ENCODE results near the gene SPNS2.

SPNS2 gene

DNA sequence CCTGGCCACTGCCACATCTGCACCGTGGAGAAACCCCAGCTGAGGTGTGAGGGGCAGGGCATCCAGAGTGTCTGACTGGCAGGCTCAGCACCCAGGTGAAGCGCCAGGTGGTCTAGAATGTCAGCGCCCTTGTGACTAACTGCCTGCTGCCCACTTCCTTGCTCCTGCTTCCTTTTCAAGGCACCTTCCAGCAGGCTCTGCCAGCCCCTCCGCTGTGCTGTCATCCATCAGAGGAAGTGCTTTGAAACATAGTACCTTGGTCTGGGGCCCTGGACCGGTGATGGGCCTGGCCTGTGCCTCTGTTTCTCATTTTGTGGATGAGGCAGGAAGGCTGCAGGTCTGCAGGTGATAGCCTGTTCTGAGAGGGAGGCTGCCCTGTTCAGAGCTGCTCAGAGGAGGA, 5.5 kb downstream of the SPNS2 start:
- no peak for DNase-seq

DNA sequence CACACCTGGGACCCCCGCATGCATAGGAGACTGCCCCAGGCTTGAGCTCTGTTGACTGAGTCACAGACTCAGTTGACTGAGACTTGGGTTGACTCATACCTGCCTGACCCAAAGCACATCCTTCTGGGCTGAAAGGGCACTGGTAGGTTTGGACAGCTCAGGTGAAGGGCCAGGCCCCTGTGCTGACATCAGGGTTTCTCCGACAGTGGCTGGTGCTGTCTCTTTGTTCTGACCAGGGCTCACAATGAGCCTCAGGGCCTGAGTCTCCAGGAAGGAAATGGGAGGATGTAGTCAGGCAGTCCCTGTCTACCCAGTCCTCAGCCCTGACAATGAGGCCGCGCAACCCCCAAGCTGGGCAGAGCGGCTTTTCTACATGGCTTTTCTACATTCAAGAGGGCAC, 6.5 kb downstream of the SPNS2 start:
- no peak for DNase-seq

DNA sequence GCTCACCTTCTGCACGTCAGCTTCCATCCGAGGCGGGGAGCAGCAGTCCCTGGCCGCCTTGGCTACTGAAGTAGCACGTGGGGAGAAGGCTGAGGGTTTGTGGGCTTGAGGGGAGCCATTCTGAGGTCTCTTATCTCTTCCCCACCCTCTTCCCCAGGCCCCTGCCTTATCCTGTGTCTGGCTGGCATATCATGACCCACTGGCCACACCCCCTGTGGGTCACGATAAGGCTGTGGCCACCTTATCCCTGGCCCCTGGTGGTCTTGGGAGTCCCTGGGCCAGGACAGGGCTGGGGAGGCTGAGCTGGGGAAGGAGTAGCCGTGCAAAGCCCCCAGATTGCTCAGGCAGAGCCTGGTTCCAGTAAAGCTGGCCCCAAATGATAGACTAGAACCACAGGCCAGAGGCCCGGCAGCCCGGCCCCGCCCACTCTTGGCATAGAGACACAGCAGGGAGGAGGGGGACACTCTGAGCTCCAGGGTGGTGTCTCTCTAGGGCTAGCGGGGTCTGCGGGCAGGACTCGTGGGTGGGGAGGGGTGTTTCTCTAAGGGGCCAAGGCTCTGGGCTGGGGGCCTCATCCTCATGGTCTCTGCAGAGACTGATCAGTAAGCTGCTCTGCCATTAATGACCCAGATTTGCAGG, 7.6 kb downstream of the SPNS2 start:
- no peak for DNase-seq

DNA sequence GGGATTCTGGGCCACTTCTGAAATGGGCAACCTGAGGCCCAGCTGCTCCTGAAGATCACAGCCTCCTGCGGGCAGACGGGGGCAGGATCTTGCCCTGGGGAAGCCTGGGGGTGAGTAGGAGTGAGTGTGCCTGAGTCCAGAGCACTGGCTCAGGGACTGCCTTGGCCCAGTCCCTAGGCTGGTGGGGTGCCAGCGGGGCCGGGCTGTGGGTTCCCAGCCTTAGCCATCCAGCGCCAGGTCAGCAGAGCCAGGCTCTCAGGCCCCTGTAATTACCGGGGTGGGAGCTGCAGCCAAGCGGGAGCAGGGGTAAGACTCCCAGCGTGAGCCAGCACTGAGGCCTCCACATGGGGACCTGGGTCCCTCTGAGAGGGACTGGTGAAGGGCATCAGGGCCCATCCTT, 8.2 kb downstream of the SPNS2 start:
- DNase-seq, result no peak

DNA sequence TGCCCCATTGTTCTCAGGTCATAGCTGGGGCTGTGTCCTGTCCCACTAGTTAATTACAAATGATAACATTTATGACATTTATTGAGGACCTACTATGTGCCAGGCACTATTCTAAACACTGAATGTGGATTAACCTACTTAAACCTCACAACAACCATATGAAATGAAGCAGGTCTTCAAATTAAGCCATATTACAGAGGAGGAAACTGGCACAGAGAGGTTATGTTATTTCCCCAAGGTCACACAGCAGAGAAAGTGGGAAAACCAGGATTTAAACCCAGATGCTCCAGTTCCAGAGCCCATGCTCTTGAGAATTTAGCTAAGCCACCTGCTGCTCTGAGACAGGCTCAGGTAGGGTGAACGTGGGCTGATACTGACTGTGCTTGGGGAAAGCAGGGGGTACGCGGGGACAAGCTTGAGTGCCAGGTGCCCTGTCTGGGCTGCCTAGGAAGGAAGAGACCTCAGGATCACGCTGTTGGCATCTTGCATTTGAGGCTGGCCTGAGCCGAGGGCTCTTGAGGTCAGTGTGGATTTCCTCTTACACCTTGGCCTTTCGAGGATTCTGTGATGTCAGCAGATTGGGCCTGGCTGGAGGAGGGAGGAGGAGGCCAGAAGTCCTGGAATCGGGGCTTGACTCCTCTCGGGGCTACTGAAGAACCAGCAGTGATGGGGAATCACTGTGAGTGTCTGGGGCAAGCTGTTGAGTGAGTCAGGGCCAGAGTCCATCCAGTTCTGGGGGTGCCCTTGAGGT, 8.9 kb downstream of the SPNS2 start:
- DNase-seq, result no peak

DNA sequence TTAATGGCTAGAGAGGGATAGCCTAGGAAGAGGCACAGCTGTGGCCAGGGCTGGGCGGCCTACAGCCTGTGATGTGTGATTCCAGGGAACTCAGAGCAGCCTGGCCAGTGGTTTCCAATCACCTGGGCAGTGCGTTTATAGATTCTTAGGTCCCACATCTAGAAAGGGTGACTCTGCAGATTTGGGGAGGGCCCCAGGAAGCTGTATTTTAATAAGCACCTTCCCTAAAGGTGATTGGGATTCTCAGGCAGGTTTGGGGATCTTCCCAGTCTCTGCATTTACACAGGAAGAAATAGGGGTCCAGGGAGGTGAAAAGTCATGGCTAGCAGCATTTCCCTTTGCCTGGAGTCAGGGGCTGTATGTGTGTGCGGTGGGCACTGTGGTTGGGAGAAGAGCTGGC, 9.5 kb downstream of the SPNS2 start:
- DNase-seq, result no peak

DNA sequence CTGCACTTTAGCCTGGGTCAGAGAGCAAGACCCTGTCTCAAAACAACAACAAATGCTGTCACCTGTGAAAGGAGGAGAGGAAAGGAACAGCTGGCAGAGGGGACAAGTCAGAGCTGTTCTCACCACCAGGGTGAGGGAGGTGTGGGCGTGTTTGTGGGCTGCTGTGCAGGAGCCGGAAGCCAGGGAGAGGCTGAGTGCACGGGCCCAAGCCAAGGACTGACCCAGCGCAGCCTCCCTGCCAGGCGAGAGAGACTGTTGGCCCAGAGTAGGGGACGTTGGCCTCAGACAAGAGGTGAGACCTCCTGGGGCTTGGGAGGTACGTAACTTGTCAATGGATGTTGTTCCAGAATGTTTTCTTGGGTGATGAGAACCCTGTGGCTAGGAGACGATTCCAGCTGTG, 10.7 kb downstream of the SPNS2 start:
- no peak for DNase-seq

DNA sequence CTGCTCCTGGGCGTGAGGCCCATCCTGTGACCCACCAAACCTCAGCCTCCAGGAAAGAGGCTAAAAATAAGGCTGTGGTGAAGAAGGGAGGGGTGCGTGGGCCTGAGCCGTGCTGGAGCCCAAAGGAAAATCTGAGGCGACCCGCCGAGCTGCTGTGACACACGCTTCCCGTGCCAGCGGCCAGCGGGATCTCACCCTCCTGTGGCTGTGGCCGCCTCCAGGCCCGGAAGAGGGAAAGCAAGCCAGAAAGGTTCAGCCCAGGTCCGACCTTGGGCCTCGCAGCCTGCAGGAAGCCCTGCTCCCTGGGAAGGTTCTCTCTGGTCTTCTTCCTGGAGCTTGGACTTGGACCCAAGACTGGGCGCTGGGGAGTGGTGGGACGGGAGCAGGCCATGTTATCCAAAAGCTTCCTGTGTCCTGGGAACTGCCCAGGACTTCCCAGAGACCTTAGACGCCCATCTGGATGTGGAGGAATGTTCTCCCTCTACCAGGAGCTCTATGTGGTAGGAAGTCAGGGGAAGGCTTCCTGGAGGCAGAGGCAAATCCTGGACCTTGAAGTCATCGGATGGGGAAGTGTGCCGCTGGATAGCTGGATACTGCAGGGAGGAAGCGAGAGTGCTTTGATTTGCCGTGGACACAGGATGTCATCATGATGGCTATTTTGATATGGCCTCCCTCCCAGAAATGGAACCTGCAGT, 11.4 kb downstream of the SPNS2 start:
- DNase-seq, result no peak

DNA sequence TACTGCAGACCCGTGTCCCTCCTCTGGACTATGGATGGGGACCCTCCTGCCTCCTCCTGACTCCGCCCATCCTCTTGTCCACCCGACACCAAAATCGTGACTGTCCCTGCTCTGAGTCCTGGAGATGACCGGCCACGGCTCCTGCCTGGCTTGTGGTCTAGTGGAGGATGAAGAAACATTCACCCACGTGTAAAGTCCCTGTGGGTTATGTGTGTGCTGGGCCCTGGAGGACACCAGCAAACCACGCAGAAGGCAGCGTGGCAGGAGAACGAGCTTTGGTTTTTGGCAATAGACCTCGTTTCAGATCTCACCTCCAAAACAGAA, 11.9 kb downstream of the SPNS2 start:
- no peak for DNase-seq

DNA sequence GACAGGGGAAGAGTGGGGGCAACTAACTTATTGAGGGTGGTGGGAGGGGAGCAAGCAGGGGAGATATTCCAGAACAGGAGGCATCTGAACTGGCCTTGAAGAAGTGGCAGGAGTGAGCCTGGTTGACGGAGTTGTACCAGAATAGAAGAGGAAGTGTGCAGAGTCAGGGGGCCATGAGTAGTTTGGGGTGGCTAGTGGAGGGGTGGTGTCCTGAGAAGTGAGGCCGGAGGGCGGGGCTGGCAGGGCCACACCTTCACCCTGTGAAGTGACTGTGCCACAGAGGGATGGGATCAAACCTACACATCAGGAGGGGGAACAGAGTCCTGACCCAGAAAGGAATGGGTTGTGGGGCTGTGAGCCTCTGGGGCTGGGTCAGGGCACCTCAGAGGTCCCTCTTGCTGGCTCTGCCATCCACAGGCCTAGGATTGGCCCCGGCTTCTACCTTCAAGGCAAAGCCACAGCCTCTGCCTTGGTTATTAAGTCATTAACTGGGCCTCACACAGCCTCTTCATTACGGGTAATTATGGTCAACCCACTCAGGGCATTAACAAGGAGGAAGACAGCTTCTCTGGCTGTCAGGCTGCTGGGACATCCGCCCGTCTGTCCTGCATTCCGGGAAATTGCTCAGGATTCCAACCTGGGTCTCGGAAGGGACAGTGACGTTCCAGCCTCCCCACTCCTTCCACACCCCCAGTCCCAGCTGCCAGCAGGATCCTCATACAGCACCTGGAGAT, 12.7 kb downstream of the SPNS2 start:
- no peak for DNase-seq

DNA sequence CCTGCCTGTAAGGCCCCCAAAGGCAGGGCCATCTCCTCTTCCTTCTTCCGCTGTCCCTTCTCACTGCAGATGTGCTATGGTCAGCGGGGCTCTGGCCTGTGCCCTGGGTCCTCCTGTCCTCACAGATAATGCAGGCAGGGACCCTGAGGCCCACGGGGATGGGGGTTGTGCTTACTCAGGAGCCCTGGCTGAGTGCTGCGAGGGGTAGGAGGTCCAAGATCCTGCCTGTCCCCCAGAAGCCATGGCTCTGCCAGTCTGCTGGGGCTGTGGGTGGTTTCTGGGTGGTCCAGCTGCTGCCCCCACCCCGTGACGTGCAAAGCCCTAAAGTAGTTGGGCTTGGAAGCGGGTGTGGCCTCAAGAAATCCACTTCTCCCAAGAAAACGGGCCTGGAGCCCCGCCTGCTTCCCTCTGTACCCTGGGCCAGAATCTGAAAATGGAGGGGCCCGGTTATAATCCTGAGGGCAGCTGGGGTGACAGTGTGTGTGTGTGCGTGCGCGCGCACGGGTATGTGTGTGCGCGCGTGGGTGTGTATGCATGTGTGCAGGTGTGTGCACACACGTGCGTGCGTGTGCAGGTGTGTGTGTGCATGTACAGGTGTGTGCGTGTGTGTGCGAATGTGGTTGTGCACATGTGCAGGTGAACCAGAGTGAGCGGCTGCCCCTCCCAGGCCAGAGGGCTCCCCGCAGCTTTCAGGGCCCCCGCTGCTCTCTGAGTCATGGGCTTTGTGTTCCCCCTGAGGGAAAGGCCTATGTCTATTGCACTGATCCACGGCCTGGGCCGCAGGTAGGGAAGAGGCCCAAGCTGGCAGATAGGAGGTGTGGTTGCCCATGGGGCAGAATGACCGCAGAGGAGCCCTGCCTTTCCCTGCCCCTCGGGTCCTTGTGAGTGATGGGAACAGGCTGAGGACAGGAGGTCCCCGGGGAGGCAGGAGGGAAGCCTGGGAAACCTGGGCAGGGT, 13.8 kb downstream of the SPNS2 start:
- no peak for DNase-seq

DNA sequence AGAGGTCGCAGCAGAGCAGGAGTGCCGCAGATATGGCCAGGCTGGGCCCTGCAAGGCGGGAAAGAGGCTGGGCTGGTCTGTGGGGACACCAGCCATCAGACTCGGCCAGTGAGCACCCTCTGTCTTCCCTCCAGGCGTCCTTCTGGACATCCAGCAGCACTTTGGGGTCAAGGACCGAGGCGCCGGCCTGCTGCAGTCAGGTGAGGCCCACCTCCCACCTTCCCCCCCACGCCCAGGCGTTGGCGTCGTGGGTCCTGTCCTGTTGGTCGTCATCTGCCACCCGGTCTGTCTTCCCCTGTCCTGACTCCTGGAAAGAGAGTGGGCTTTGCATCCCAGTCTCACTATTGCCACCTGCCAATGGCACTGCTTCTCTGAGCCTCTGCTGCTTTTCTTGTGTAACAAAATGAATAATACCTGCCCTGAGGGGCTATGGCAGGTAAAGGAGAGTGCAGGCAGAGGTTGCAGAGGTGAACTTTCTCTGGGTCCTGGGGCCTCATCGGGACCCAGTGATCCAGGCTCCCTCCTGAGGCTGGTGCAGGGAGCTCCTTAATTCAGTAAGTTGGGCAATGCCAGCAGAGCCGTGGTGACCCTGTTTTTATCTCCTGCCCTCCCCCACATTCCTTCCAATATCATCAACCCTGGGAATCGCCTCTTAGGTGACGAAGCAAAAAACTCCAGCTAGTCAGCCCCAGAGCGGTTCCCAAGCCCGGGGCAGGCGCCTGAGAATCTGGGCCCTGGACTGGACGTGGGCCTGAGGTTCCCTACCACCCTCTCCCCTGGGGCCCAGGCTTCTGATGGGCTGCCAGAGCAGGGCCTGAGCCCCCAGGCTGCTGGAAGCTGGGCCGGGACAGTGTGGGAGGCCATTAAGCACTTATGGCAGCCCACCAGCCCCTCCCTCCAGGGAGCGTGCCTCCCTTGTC, 14.7 kb downstream of the SPNS2 start:
- DNase-seq, result no peak

DNA sequence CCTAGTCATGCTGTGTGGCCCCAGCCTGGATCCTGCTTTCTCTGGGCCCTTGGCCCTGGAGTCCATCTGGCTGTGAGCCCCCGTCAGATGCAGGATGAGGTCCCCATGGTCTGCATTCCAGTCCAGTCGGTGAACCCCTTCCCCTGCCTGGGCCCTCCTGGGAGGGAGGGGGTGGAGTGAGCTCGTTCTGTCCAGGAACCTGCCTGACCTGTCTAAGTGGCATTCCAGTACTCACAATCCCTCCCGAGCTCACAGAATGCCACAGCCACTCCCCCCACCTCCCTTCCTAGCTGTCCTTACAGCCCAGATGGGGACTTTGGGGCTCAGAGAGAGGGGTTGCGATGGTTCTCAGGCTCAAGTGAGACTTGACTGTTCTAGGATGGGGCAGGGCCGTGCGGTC, 15.5 kb downstream of the SPNS2 start:
- DNase-seq, result no peak

DNA sequence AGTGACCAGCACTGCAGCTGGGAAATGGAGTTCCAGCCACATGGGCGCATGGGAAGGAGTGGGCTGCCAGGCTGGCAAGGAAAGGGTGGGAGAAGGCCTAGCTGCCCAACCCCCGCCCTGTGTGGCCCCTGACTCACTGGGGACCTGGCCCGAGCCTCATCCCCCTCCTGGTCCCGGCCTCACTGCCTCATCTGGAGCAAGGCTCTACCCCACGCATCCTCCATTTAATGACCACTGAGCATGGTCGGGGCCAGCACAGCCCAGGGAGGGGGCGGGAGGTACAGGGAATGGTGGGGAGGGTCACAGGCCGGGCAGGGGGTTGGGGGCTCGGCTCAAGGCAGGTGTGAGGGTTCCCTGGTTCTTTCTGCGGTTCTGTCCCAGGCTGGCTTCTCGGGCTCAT, 16.1 kb downstream of the SPNS2 start:
- DNase-seq, result no peak

DNA sequence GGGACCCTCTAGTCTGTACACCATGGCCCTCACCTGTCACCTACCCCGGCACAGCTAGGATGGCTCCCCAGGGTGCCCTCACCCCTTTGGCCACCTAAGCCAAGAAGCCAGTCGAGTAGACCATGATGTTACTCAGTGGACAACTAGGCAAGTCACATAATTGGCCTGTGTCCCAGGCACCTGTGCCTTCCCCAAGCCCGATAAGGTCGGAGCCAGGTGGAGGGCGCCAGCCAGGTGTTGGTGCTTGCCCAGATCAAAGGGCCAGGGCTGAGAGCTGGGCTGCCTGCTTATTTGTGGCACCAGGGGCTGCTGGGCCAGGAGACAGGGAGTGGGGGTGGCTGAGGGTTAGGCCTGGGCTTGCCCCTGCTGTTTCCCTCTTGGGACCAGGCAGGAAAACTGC, 16.8 kb downstream of the SPNS2 start:
- DNase-seq, result no peak

DNA sequence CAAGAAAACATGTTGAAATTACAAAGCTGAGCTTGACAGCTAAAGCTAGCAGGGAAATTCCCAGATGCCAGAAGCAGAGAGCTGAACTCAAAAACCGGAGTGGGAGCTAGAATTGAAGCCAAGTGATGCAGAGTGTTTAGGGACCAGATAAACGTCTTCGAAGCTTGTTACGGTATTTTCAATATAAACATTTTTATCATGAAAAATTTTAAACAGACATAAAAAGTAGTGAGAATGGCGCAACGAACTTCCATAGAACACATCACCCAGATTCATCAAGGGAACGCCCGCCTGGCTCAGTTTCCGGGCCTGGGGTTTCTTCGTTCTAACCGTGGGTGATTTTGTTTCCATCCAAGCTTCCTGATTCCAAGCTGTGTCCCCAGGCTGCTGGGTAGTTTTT, 18.1 kb downstream of the SPNS2 start:
- no peak for DNase-seq

DNA sequence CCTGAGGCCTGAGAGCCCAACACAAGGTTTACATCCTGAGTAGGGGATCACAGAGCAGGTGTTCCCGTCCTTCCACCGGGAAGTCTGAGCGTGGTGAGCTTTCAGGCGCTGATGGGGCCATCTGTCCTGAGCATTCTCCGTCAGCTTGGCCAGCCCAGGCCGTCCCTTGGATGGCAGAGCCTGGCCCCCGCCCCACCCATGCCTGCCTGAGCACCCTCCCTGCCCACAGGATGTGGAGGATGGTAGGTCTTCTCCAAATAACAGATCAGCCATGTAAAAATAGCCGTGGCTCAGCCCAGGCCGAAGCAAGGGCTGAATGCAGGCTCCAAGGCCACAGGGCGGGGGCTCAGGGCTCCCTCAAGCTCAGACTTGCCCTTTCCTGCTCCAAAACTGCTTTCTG, 20.2 kb downstream of the SPNS2 start:
- DNase-seq, result no peak

DNA sequence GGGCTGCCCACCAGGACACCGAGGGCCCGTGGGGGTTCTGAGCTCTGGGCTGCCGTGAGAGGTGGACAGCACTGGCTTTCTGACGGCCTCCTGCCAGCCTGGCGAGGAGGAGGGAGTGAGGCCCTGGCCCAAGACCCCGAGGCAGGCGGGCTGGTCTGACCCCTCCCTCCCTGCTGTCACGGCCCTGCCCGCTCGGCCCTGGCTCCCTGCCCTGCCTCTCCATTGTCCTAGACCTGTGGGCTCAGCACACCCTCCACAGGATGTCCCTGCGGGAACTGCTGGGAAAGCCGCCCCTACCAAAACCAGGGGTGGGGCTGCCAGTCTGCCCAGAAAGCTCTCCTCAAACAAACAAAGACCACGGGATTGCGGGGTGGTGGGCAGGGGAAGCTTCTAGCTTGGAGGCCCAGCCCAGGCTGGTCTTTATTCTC, 20.7 kb downstream of the SPNS2 start:
- no peak for DNase-seq

DNA sequence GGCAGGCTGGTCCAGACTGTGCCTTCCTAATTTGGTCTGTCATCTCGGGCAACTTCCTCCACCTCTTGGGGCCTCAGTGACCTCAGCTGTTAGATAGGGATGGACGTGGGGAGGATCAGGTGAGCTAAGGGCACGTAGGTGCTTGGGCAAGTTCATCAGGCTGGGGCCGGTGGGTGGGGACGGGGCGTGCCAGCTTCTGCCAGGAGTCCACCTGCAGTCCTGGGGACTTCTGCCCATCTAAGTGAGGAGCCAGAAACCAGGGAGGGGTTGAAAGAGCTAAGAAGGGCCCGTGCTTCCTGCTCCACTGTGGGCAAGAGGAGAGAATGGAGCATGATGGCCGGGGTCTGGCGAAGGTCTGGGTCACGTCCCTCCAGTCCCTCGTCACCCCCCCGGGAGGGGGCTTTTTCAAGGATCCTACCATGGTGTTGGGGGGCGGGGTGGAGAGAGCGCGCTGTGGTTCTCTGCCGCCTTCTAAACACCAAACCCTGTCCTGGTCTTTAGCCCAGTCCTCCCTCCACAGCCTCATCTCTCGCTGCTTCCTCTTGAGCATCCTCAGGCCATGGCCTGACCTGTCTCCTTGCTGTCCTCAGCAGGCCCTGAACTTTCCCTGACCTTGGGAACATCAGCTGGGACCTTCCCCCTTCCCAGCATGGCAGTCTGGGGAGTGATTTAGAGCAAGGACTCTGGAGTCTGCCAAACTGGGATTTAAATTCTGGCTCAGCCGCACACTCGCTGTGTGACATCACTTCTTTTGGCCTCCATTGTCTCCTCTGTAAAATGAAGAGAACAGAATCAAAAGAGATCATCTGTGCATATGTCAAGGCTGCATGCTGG, 21.6 kb downstream of the SPNS2 start:
- DNase-seq, result no peak

DNA sequence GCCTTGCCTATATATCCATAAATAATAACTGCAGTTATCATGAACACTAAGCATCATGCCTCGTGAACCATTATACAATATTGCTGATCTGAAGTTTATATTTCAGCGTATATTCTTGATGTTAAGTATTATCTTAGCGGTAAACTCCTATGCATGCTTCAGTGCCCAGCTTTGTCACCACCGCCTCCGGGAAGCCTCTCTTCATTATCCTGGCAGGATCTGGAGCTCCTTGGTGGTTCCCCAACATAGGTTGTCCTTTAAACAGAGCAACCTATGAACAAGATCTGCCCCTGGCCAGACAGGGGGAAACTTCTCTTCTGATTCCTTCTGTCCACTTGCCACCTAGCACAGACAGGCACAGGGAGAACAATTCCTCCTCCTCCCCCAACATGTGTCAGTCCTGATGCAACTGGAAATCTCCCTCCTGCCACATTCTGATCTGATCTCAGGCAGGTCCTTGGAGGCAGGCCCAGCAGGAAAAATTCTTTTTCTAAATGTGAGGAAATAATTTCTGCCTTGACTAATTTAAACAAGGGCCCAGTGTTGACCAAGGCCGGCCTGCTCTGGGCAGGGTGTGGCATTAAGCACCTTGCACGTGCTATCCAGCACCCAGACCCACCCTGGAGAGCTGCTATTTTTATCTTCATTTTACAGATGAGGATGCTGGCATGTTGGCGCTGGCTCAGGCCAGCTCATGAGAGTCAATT, 22.4 kb downstream of the SPNS2 start:
- DNase-seq, result no peak
